ENCODE data around the gene GBP5. TPM values are rescaled to one million over a fixed set of nuclear protein-coding genes. Genes with fewer than 3 reads are reported as not detected.

The GBP5 gene
- total RNA-seq, 4 donors from 2014 or later, result 0.26 to 1.6 (median 0.83) TPM; not detected in 1

GRCh38 chr1:89270423-89270822 is 2.2 kb downstream of the GBP5 start:
- DNase-seq, result no peak
- intact Hi-C loops (cut with DNase I; ENCODE audit: low total_unique reads), result no loop called here
- H3K27me3 ChIP-seq, result no peaks in the 10 kb centered on the region

GRCh38 chr1:89269277-89269676 is 3.4 kb downstream of the GBP5 start:
- intact Hi-C loops (cut with DNase I; ENCODE audit: low total_unique reads), result no loop called here
- Histone ChIP-seq H3K27ac (no peak overlapping the region), H3K36me3 (no peaks in the 10 kb centered on the region), H3K27me3 (no peaks in the 10 kb centered on the region), H3K4me3 (no peak overlapping the region), H3K9me3 (no peaks in the 10 kb centered on the region), H3K4me1 (no peaks in the 10 kb centered on the region)
- no peak for DNase-seq
- TF ChIP-seq CTCF (IDR thresholded peaks at IDR 0.05) (no peak), POLR2A (IDR thresholded peaks at IDR 0.05) (no peak)

More at GRCh38 chr1:89270423-89270822, 2.2 kb downstream of the GBP5 start:
- Histone ChIP-seq H3K27ac (no peak overlapping the region), H3K4me1 (no peaks in the 10 kb centered on the region), H3K36me3 (no peaks in the 10 kb centered on the region), H3K4me3 (no peak overlapping the region), H3K9me3 (no peaks in the 10 kb centered on the region)
- TF ChIP-seq CTCF (IDR thresholded peaks at IDR 0.05) (no peak), POLR2A (IDR thresholded peaks at IDR 0.05) (no peak)

- peak overlapping the region in 1 of 2 donors; percentile 23 for H3K4me3 ChIP-seq
- H3K27ac ChIP-seq, result peak overlapping the region; percentile 41 to 50
- DNase-seq, result no peak
- H3K4me1 ChIP-seq, result peaks cover 0 to 4% of the 10 kb centered on the region in 2 donors
- H3K36me3 ChIP-seq, result no peaks in the 10 kb centered on the region
- no peaks in the 10 kb centered on the region for H3K9me3 ChIP-seq
- TF ChIP-seq CTCF (IDR thresholded peaks at IDR 0.05) (no peak), POLR2A (IDR thresholded peaks at IDR 0.05) (no peak)
- H3K27me3 ChIP-seq, result no peaks in the 10 kb centered on the region
- intact Hi-C loops (cut with DNase I; ENCODE audit: low total_unique reads), result no loop called here
Observed at GRCh38 chr1:89262643-89263042, 10.0 kb downstream of the GBP5 start.

GRCh38 chr1:89261926-89262515 is 10.6 kb downstream of the GBP5 start:
- no peaks in the 10 kb centered on the region for H3K36me3 ChIP-seq
- no peak for TF ChIP-seq CTCF (IDR thresholded peaks at IDR 0.05)
- TF ChIP-seq POLR2A (IDR thresholded peaks at IDR 0.05), result no peak
- peak in 1 of 2 donors; percentile 44 for DNase-seq
- H3K4me1 ChIP-seq, result peaks cover 0 to 4% of the 10 kb centered on the region in 2 donors
- H3K9me3 ChIP-seq, result no peaks in the 10 kb centered on the region
- peak overlapping the region; percentile 11 to 23 for H3K4me3 ChIP-seq
- intact Hi-C loops (cut with DNase I; ENCODE audit: low total_unique reads), result no loop called here
- peak overlapping the region; percentile 41 to 50 for H3K27ac ChIP-seq
- H3K27me3 ChIP-seq, result no peaks in the 10 kb centered on the region

GRCh38 chr1:89260566-89261255 is 11.9 kb downstream of the GBP5 start:
- TF ChIP-seq CTCF (IDR thresholded peaks at IDR 0.05) (no peak), POLR2A (IDR thresholded peaks at IDR 0.05) (no peak)
- H3K4me1 ChIP-seq, result peaks cover 0 to 4% of the 10 kb centered on the region in 2 donors
- H3K36me3 ChIP-seq, result no peaks in the 10 kb centered on the region
- no peak overlapping the region for H3K4me3 ChIP-seq
- H3K27ac ChIP-seq, result peak overlapping the region; percentile 10 to 50
- H3K27me3 ChIP-seq, result no peaks in the 10 kb centered on the region
- intact Hi-C loops (cut with DNase I; ENCODE audit: low total_unique reads), result no loop called here
- H3K9me3 ChIP-seq, result no peaks in the 10 kb centered on the region
- no peak for DNase-seq
